HG03095 (cell line): ENCODE results near the gene P2RX2.
"Not testable (repeated sequence)": the region's sequence is repeated elsewhere in the genome, so short reads cannot be mapped to it uniquely, and the experiment has no call there.

ENCODE experiments used
- ATAC-seq: cut with Tn5 transposase; IDR thresholded peaks from one replicate; pipeline ENCODE4 v1.9.1; 2021; ENCODE audit warnings: moderate library complexity; ENCODE audit not compliant: unreplicated experiment

The P2RX2 gene

GRCh38 chr12:132583411-132583710 lies 35.2 kb upstream of the P2RX2 start:
- ATAC-seq, result no peak

GRCh38 chr12:132583736-132584135 lies 34.8 kb upstream of the P2RX2 start:
- ATAC-seq, result no peak

- ATAC-seq, result no peak
Measured at GRCh38 chr12:132584429-132584828, 34.1 kb upstream of the P2RX2 start.

GRCh38 chr12:132585177-132585576 lies 33.4 kb upstream of the P2RX2 start:
- no peak for ATAC-seq

GRCh38 chr12:132586929-132587328 lies 31.6 kb upstream of the P2RX2 start:
- no peak for ATAC-seq

- no peak for ATAC-seq
Measured at GRCh38 chr12:132587781-132588180, 30.8 kb upstream of the P2RX2 start.

- ATAC-seq, result no peak
Measured at GRCh38 chr12:132588319-132588718, 30.3 kb upstream of the P2RX2 start.

- ATAC-seq, result no peak
Measured at GRCh38 chr12:132588821-132589669, 29.5 kb upstream of the P2RX2 start.

- ATAC-seq, result no peak
Measured at GRCh38 chr12:132591107-132591935, 27.3 kb upstream of the P2RX2 start.

GRCh38 chr12:132592282-132592970 lies 26.1 kb upstream of the P2RX2 start:
- ATAC-seq, result no peak

GRCh38 chr12:132593071-132593470 lies 25.5 kb upstream of the P2RX2 start:
- ATAC-seq, result no peak

GRCh38 chr12:132593521-132593920 lies 25.1 kb upstream of the P2RX2 start:
- no peak for ATAC-seq

- peak; percentile 62 for ATAC-seq
Measured at GRCh38 chr12:132593938-132594358, 24.6 kb upstream of the P2RX2 start.

- ATAC-seq, result no peak
Measured at GRCh38 chr12:132595183-132595582, 23.4 kb upstream of the P2RX2 start.

- ATAC-seq, result no peak
Measured at GRCh38 chr12:132596016-132596415, 22.6 kb upstream of the P2RX2 start.

GRCh38 chr12:132597333-132598316 lies 21.0 kb upstream of the P2RX2 start:
- no peak for ATAC-seq

- ATAC-seq, result not testable (repeated sequence)
Measured at GRCh38 chr12:132599502-132599901, 19.1 kb upstream of the P2RX2 start.

- ATAC-seq, result no peak
Measured at GRCh38 chr12:132600048-132601032, 18.2 kb upstream of the P2RX2 start.
